ENCODE measurements around the gene WDPCP. TPM values are rescaled to one million over a fixed set of nuclear protein-coding genes. Genes with fewer than 3 reads are reported as not detected.
"Not testable (repeated sequence)": the region's sequence is repeated elsewhere in the genome, so short reads cannot be mapped to it uniquely, and the experiment has no call there.

The WDPCP gene
- total RNA-seq, 4 donors from 2014 or later, result 15.9 to 18.5 (median 17.4) TPM

GRCh38 chr2:63369146-63369545, 219.1 kb downstream of the WDPCP start:
- no peak for DNase-seq (ENCODE audit: low spot score)
- no peak for TF ChIP-seq CTCF (IDR thresholded peaks at IDR 0.05)
- ATAC-seq (ENCODE audit: low FRiP score), result no peak

- TF ChIP-seq CTCF (IDR thresholded peaks at IDR 0.05), result no peak
- DNase-seq (ENCODE audit: low spot score), result no peak
- no peak for ATAC-seq (ENCODE audit: low FRiP score)
Measured at GRCh38 chr2:63364866-63365265, 223.4 kb downstream of the WDPCP start.

DNA sequence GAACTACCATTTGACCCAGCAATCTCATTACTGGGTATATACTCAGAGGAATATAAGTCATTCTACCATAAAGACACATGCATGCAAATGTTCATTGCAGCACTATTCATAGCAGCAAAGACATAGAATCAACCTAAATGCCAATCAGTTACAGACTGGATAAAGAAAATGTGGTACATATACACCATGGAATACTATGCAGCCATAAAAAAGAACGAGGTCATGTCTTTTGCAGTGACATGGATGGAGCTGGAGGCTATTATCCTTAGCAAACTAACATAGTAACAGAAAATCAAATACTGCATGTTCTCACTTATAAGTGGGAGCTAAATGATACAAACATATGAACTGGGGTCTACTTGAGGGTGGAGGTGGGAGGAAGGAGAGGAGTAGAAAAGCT, 230.6 kb downstream of the WDPCP start:
- ATAC-seq (ENCODE audit: low FRiP score); DNase-seq (ENCODE audit: low spot score): not testable (repeated sequence)

GRCh38 chr2:63347361-63347760, 240.9 kb downstream of the WDPCP start:
- ATAC-seq (ENCODE audit: low FRiP score) (no peak), DNase-seq (ENCODE audit: low spot score) (no peak)
- no peak for TF ChIP-seq CTCF (IDR thresholded peaks at IDR 0.05)

DNA sequence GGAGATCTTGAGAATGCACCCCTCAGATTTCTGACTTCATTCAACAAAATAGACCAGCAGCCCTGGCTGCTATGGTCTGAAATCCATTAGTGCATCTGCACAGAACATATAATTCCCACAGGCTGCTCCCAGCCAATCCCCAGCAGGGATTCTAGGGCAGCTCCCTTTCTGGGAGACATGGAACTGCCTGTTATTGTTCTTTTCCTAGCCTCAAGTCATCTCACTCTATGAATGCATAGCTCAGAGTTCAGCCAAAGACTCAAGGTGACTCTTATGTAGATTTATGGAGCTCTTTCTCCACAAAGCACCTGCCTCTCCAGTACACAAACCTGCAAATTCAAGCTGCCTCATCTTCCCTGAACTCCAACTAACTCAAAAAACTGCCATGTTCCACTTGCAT, 241.9 kb downstream of the WDPCP start:
- DNase-seq (ENCODE audit: low spot score), result no peak
- TF ChIP-seq CTCF (IDR thresholded peaks at IDR 0.05), result no peak
- no peak for ATAC-seq (ENCODE audit: low FRiP score)

DNA sequence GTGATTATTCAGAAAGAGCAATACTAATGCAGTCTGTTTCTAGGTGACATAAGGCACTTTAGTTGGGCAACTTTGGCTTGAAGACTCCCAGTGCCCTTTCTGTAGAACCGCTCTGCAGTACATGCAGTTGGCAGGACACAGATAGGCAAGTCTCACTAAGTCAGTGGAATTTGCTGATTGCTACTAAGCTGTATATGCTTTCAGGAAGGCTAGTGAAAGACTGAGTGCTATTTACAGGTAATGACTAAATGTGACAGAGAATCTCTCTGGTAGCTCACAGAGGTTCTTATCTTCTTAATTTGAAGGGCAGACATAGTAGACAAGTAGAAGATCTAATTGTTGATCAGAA, 243.0 kb downstream of the WDPCP start:
- ATAC-seq (ENCODE audit: low FRiP score) (no peak), DNase-seq (ENCODE audit: low spot score) (no peak)
- no peak for TF ChIP-seq CTCF (IDR thresholded peaks at IDR 0.05)

DNA sequence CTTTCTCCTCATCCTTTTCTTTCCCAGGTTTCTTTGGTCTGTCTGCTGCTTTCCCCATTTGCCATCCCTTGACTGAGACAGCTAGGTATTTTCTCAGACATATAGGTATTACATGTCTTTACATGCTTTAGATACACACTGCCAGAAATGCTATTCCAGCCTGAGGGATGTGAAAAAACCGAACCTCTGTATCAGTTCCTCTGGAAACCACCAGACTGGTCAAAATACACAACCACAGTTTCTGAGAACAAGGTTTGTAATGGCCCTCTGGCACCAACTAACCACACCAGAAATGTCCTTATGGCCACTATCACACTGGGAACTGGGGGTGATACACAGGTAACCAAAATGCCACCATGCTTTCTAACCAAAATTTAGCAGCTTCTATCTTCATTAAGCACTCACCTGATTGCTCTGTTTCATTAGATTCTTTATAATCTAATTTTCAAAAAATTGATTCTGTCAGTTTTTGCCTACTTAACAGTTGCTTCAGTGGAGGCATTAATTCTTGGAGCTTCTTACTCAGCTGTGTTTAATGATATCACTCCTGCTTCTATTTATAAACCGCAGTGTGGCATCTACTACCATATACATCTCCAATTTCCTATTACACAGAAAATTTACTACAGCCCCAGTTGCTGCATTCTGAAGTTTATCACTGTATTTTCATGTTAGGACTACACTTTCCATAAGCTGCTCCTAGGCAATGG, 243.5 kb downstream of the WDPCP start:
- ATAC-seq (ENCODE audit: low FRiP score) (no peak), DNase-seq (ENCODE audit: low spot score) (no peak)
- TF ChIP-seq CTCF (IDR thresholded peaks at IDR 0.05), result no peak
